Astrocyte (in vitro differentiated cells and primary cell): ENCODE data around the gene ATP10A. TPM values are rescaled to one million over a fixed set of nuclear protein-coding genes. Genes with fewer than 3 reads are reported as not detected.

Experiments
- DNase-seq: peaks from one replicate; pipeline ENCODE4 v3.0.0-alpha.2; 2010; ENCODE audit warnings: low read depth
- FAIRE-seq: peaks from 2 replicates; lab custom pipeline; 2011; peaks lifted over from hg19 to GRCh38; lab: Jason Lieb, UNC
- H2AFZ ChIP-seq: 2 replicates; pipeline ENCODE4 v1.6.0; 2012; ENCODE audit warnings: low read depth, low read length, inconsistent platforms
- H3K27ac ChIP-seq: 2 replicates; pipeline ENCODE4 v1.5.1; 2011; ENCODE audit warnings: low read depth, low read length, inconsistent platforms
- H3K27me3 ChIP-seq: 2 replicates; pipeline ENCODE4 v1.6.0; 2011; ENCODE audit warnings: low read length, inconsistent platforms; ENCODE audit not compliant: insufficient read depth
- H3K36me3 ChIP-seq: 2 replicates; pipeline ENCODE4 v1.5.1; 2011; ENCODE audit warnings: low read length, inconsistent platforms; ENCODE audit not compliant: insufficient read depth
- H3K4me1 ChIP-seq: 2 replicates; pipeline ENCODE4 v1.5.1; 2011; ENCODE audit warnings: low read length, inconsistent platforms; ENCODE audit not compliant: insufficient read depth
- H3K4me2 ChIP-seq: 2 replicates; pipeline ENCODE4 v1.6.0; 2012; ENCODE audit warnings: low read length, inconsistent platforms
- H3K4me3 ChIP-seq: 2 replicates; pipeline ENCODE4 v1.5.1; 2011; ENCODE audit warnings: low read depth, mild to moderate bottlenecking, low read length, inconsistent platforms; ENCODE audit not compliant: insufficient read depth
- H3K79me2 ChIP-seq: 2 replicates; pipeline ENCODE4 v1.6.0; 2012; ENCODE audit warnings: mild to moderate bottlenecking, low read length, inconsistent platforms; ENCODE audit not compliant: insufficient read depth
- H3K9ac ChIP-seq: 2 replicates; pipeline ENCODE4 v1.6.0; 2012; ENCODE audit warnings: mild to moderate bottlenecking, low read length, inconsistent platforms
- H3K9me3 ChIP-seq: 2 replicates; pipeline ENCODE4 v1.5.1; 2012; ENCODE audit warnings: low read depth, mild to moderate bottlenecking, low read length, inconsistent platforms; ENCODE audit not compliant: insufficient read depth
- H4K20me1 ChIP-seq: 2 replicates; pipeline ENCODE4 v1.6.0; 2012; ENCODE audit warnings: low read length, inconsistent platforms; ENCODE audit not compliant: insufficient read depth
- H3K27ac Mint-ChIP-seq: one replicate; pipeline ENCODE4 v1.8.0; 2021; ENCODE audit warnings: mild to moderate bottlenecking, mixed read lengths; ENCODE audit not compliant: unreplicated experiment
- H3K27me3 Mint-ChIP-seq: one replicate; pipeline ENCODE4 v1.8.0; 2021; ENCODE audit warnings: low read depth, mixed read lengths; ENCODE audit not compliant: unreplicated experiment
- H3K36me3 Mint-ChIP-seq: one replicate; pipeline ENCODE4 v1.8.0; 2021; ENCODE audit warnings: low read depth, mixed read lengths; ENCODE audit not compliant: unreplicated experiment
- H3K4me1 Mint-ChIP-seq: one replicate; pipeline ENCODE4 v1.8.0; 2021; ENCODE audit warnings: low read depth, mixed read lengths; ENCODE audit not compliant: unreplicated experiment
- H3K4me3 Mint-ChIP-seq: one replicate; pipeline ENCODE4 v1.8.0; 2021; ENCODE audit warnings: mild to moderate bottlenecking, moderate library complexity, mixed read lengths; ENCODE audit not compliant: unreplicated experiment
- H3K9me3 Mint-ChIP-seq: one replicate; pipeline ENCODE4 v1.8.0; 2021; ENCODE audit warnings: mild to moderate bottlenecking, mixed read lengths; ENCODE audit not compliant: unreplicated experiment
- CTCF ChIP-seq: IDR thresholded peaks from 2 replicates; pipeline ENCODE4 v1.5.1; 2011; ENCODE audit warnings: low read depth, mild to moderate bottlenecking, inconsistent platforms, low read length, moderate library complexity; ENCODE audit not compliant: insufficient read depth
- EZH2 ChIP-seq: IDR thresholded peaks from 2 replicates; pipeline ENCODE4 v1.6.1; 2012; ENCODE audit warnings: mild to moderate bottlenecking, low read length, inconsistent platforms; ENCODE audit not compliant: insufficient read depth
- total RNA-seq: library from RNA; stranded (reverse); gene quantifications from 2 replicates; pipeline ENCODE4 v1.2.1, GENCODE V29; 2021

The ATP10A gene
- total RNA-seq, 1 donor from 2014 or later = 21.1 TPM

DNA sequence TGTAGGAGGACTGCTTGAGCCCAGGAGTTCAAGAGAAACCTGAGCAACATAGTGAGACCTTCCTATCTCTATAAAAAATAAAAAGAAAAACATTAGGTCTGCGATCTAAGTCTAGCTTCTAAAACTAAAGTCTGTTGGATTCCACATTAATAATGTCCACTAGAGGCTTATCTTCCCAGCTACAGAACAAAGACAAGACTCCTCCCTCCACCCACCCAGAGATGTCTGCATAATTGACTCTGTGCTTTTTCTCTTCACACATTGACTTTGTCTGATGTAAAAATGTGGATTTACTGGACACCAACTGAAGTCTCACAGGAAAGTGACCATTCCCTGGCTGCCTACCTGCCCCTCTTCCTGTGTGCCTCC is 91.8 kb downstream of the ATP10A start:
- Histone ChIP-seq H3K36me3 (no peaks in the 10 kb centered on the region), H3K27me3 (no peaks in the 10 kb centered on the region), H3K9me3 (no peaks in the 10 kb centered on the region), H3K79me2 (peaks cover 11% of the 10 kb centered on the region), H3K9ac (no peak overlapping the region), H3K4me3 (no peak overlapping the region), H3K4me2 (no peak overlapping the region), H2AFZ (no peak overlapping the region), H4K20me1 (no peaks in the 10 kb centered on the region), H3K4me1 (peaks cover 18% of the 10 kb centered on the region), H3K27ac (no peak overlapping the region)
- H3K36me3 Mint-ChIP-seq = peaks cover 12% of the 10 kb centered on the region
- no peak for TF ChIP-seq CTCF
- no peak for TF ChIP-seq EZH2
- FAIRE-seq (no peak), DNase-seq (peak; percentile 17)
- no peak overlapping the region for H3K27ac Mint-ChIP-seq
- H3K27me3 Mint-ChIP-seq = no peaks in the 10 kb centered on the region
- H3K4me3 Mint-ChIP-seq = no peak overlapping the region
- H3K9me3 Mint-ChIP-seq = no peaks in the 10 kb centered on the region
- H3K4me1 Mint-ChIP-seq = peaks cover 16% of the 10 kb centered on the region

GRCh38 chr15:25770618-25771337 is 92.3 kb downstream of the ATP10A start:
- Mint-ChIP-seq H3K9me3 (no peaks in the 10 kb centered on the region), H3K4me1 (peaks cover 15% of the 10 kb centered on the region), H3K4me3 (no peak overlapping the region), H3K27me3 (no peaks in the 10 kb centered on the region), H3K27ac (no peak overlapping the region), H3K36me3 (peaks cover 16% of the 10 kb centered on the region)
- Histone ChIP-seq H2AFZ (no peak overlapping the region), H3K36me3 (no peaks in the 10 kb centered on the region), H3K27ac (no peak overlapping the region), H3K9me3 (no peaks in the 10 kb centered on the region), H3K79me2 (peaks cover 11% of the 10 kb centered on the region), H3K4me3 (no peak overlapping the region), H3K4me2 (no peak overlapping the region), H3K9ac (no peak overlapping the region), H4K20me1 (no peaks in the 10 kb centered on the region), H3K4me1 (peaks cover 15% of the 10 kb centered on the region), H3K27me3 (no peaks in the 10 kb centered on the region)
- TF ChIP-seq EZH2 = no peak
- no peak for TF ChIP-seq CTCF
- FAIRE-seq (no peak), DNase-seq (no peak)

- DNase-seq = no peak
- Histone ChIP-seq H3K27me3 (no peaks in the 10 kb centered on the region), H2AFZ (no peak overlapping the region), H3K4me2 (no peak overlapping the region), H3K9me3 (no peaks in the 10 kb centered on the region), H3K27ac (no peak overlapping the region), H3K36me3 (no peaks in the 10 kb centered on the region), H3K79me2 (peaks cover 11% of the 10 kb centered on the region), H3K9ac (no peak overlapping the region), H3K4me3 (no peak overlapping the region), H3K4me1 (peaks cover 7% of the 10 kb centered on the region), H4K20me1 (no peaks in the 10 kb centered on the region)
- TF ChIP-seq CTCF (no peak), EZH2 (no peak)
- Mint-ChIP-seq H3K27ac (no peak overlapping the region), H3K4me1 (peaks cover 8% of the 10 kb centered on the region), H3K9me3 (no peaks in the 10 kb centered on the region), H3K27me3 (no peaks in the 10 kb centered on the region), H3K36me3 (peaks cover 24% of the 10 kb centered on the region), H3K4me3 (no peak overlapping the region)
- no peak for FAIRE-seq
These were observed 93.1 kb downstream of the ATP10A start for GRCh38 chr15:25770031-25770430.
